SK-N-MC (cell line): ENCODE measurements around the gene MYB.

Experiments used
- FOXP2 ChIP-seq: optimal IDR thresholded peaks from 2 replicates; pipeline ENCODE3; 2011; ENCODE audit warnings: mild to moderate bottlenecking, moderate library complexity; ENCODE audit not compliant: insufficient read depth; ENCODE audit errors: extremely low read length, control extremely low read depth
- POLR2AphosphoS5 ChIP-seq: IDR thresholded peaks from 2 replicates; pipeline ENCODE4 v1.6.1; 2012; ENCODE audit warnings: mild to moderate bottlenecking, low read depth, low read length, borderline replicate concordance

DNA sequence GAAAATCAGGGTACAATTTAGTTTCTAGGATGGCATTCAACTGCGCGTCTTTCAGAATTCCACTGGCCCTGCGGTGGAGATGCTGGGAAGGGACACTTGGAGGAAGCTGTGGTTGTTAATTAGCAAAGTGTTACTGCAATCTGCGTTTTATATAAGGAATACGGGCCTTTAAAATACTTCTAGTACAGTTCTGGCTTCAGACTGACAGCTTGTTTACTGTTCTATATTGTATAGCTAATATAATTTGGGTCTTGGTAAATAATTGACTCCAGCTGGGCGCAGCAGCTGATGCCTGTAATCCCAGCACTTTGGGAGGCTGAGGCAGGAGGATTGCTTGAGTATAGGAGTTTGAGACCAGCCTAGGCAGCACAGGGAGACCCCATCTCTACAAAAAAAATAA, 63.7 kb downstream of the MYB start:
- TF ChIP-seq POLR2AphosphoS5 (no peak), FOXP2 (no peak)
